Activated naive CD8-positive, alpha-beta T cell treated with anti-CD3 and anti-CD28 coated beads, Interleukin-2, amount 50 U/mL, for 16 hours (primary cell): Measurements from ENCODE around the gene RPS24.
"Not testable (repeated sequence)": the region's sequence is repeated elsewhere in the genome, so short reads cannot be mapped to it uniquely, and the experiment has no call there.

Source experiments
- DNase-seq: peaks from one replicate; pipeline ENCODE4 v3.0.0-alpha.2; 2020; ENCODE audit warnings: low read depth, low spot score

The RPS24 gene

DNA sequence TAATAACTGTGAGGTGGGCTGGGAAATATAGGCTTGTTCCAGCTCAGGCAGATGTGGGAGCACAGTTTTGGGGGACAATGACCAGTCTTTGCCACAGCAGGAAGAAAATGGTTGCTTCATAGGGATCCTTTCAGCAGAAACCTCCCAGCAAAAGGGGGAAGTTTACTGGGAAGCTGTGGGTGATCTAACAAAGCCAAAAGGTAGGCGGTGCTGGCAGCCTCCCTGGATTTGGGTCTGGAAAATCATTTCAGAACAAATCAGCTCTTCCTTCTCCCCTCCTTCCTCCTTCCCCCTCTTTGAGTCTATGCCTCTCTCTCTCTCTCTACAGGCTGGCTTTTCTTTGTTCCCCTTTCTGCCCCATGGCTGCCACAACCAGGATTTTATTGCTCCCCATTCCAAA is 16.2 kb downstream of the RPS24 start:
- no peak for DNase-seq

GRCh38 chr10:78053211-78053868 is 19.7 kb downstream of the RPS24 start:
- DNase-seq: no peak

GRCh38 chr10:78058562-78058961 is 24.9 kb downstream of the RPS24 start:
- no peak for DNase-seq

DNA sequence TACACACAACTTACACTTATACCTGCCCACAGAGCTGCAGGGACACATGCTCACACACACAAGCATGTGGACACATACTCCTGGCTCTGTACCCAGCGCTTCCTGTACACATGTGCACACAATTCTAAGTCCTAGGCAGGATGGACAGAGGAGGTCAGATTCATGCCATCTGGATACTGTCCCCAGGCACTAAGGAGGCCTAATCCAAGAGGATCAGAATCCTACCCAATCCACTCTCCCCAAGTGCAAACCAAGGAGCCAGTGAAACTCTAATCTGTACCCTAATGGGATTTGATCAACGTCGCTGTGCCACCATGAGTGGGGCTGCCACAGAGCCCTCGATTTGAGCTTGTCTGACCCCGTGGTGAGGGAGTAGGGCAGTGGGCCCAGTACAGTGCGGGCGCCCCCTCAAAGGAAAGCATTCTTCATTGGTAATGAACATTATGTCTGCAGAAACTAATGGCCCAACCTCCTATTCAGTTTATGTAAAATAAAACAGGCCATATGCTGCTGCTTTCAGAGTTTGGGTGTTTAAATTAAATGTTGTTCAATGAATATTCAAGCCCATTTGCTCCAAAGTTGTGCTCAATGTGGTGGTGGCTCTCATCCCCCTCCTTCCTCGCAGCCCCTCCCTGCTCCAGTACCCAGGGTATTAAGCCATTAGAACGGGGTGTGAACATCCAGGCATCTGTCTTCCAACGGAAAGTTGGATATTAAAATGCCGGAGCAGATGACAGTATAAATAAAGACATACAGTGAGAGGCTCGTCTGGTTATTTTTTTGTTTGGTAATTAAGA is 26.4 kb downstream of the RPS24 start:
- no peak for DNase-seq

DNA sequence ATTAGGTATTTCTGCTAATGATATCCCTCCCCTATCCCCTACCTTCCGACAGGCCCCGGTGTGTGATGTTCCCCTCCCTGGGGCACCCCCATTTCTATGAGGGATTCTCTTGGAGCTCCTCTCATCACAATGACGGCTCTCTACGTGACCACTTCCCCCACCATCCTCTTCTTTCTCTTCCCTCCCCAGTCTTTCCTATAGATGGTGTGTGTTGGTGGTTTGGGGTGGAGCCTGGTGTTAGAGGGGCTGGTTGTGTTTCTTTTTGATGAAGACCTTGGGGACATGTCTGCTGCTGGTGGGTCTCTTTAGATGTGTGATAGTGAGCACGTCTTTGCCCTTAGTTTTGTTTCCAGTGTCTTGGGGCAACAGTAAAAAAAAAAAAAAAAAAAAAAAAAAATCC is 28.6 kb downstream of the RPS24 start:
- no peak for DNase-seq

- DNase-seq: no peak
Measured at GRCh38 chr10:78063236-78063635, 29.6 kb downstream of the RPS24 start.

- DNase-seq: not testable (repeated sequence)
Measured at GRCh38 chr10:78064919-78065318, 31.3 kb downstream of the RPS24 start.

GRCh38 chr10:78065611-78066010 is 31.9 kb downstream of the RPS24 start:
- DNase-seq: no peak

GRCh38 chr10:78066012-78066411 is 32.3 kb downstream of the RPS24 start:
- DNase-seq: no peak

DNA sequence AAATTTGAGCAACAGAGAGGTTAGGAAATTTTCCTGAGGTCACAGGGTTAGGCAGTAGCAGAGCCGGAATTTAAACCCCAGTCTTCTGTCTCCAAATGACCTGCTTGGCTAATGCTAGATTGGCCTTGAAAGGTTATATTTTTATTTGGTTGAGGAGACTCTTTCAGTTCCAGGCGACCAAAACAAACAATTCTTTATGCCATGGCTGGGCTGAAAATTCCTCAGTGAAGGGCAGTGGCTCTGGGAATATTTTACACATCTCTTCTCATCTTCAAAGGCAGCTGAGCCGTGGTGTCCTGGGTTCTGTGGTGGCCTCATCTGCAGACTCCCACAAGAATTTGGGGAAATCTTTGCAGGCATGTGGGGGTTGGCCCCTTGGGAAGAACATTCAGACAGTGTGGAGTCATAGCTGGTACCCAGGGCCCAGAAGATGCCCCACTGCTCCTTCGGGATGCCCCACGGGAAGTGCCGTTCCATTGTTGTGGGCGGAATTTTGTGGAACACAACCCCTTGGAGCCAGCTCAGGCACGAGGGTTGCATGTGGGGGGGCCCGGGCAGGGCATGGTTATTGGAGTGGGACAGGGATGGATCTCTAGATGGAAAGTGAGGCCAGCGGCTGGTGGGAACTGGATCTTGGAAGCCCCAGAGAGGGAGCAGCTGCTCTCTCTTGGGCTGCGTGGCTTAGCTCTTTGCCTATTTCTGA is 33.2 kb downstream of the RPS24 start:
- DNase-seq: no peak

DNA sequence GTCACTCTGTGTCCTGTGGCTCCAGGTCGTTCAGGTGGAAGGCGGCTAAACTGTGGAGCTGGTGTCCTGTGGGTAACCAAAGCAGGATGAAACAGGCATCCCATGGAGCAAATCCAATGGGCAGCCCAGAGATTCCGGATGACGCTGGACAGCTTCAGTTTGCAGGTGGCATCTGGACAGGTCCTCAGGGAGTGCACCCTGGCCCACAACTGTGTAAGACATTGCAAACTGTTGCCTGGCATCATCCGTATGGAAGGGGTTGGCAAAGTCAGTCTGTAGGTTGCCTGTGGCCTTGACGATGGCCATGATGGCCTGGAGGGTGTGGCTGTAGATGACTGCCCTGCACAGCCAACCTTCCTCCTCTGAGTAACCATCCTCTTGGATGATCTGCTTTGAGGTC is 35.5 kb downstream of the RPS24 start:
- no peak for DNase-seq

GRCh38 chr10:78070064-78070463 is 36.4 kb downstream of the RPS24 start:
- DNase-seq: not testable (repeated sequence)

DNA sequence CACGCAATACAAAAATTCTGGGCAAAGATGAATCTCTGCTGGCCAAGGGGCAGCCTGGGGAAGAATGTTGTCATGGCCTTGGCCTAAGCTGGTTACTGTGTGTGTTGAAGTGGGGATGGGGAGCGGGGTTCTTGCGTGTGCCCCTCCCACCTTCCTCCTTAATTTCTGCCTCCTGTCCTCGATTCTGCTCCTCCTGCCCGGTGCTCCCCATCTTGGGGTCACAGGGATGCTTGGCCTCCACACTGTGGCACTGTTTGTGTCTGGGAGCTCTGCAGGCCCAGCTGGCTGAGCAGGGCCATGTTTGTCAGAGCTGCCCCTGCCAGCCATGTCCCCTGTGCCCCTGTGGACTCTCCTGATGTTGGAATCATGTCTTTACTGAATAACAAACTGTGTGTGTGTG is 37.1 kb downstream of the RPS24 start:
- DNase-seq: no peak

- no peak for DNase-seq
Measured at GRCh38 chr10:78071140-78071856, 37.6 kb downstream of the RPS24 start.

DNA sequence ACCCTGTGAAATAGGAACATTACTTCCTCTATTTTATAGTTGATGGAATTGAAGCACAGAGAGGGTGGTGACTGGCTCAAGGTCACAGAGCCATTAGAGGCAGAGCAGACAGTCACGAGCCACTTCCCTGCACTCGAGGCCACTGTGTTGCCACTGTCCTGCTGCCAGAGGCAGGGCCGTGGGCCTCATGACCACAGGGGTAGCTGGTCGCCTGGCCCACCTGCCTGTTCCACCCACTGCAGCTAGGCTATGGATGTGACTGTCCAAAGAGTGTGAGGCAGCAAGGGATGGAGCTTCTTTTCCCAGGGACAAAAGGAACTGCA is 38.2 kb downstream of the RPS24 start:
- no peak for DNase-seq

GRCh38 chr10:78072504-78072903 is 38.8 kb downstream of the RPS24 start:
- no peak for DNase-seq

DNA sequence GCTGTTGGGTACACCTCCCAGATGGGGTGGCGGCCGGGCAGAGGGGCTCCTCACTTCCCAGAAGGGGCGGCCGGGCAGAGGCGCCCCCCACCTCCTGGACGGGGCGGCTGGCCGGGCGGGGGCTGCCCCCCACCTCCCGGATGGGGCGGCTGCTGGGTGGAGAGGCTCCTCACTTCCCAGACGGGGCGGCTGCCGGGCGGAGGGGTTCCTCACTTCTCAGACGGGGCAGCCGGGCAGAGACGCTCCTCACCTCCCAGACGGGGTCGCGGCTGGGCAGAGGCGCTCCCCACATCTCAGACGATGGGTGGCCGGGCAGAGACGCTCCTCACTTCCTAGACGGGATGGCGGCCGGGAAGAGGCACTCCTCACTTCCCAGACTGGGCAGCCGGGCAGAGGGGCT is 42.1 kb downstream of the RPS24 start:
- not testable (repeated sequence) for DNase-seq

- no peak for DNase-seq
Measured at GRCh38 chr10:78078539-78079330, 45.1 kb downstream of the RPS24 start.

GRCh38 chr10:78079411-78079810 is 45.7 kb downstream of the RPS24 start:
- no peak for DNase-seq

GRCh38 chr10:78081292-78081691 is 47.6 kb downstream of the RPS24 start:
- DNase-seq: no peak

GRCh38 chr10:78082636-78083035 is 49.0 kb downstream of the RPS24 start:
- DNase-seq: no peak
